ENCODE measurements around the gene ARL13A.
A peak's percentile ranks its signal among the peaks of the same experiment; 100 is the strongest.
"Not testable (repeated sequence)": the region's sequence is repeated elsewhere in the genome, so short reads cannot be mapped to it uniquely, and the experiment has no call there.

ARL13A gene

DNA sequence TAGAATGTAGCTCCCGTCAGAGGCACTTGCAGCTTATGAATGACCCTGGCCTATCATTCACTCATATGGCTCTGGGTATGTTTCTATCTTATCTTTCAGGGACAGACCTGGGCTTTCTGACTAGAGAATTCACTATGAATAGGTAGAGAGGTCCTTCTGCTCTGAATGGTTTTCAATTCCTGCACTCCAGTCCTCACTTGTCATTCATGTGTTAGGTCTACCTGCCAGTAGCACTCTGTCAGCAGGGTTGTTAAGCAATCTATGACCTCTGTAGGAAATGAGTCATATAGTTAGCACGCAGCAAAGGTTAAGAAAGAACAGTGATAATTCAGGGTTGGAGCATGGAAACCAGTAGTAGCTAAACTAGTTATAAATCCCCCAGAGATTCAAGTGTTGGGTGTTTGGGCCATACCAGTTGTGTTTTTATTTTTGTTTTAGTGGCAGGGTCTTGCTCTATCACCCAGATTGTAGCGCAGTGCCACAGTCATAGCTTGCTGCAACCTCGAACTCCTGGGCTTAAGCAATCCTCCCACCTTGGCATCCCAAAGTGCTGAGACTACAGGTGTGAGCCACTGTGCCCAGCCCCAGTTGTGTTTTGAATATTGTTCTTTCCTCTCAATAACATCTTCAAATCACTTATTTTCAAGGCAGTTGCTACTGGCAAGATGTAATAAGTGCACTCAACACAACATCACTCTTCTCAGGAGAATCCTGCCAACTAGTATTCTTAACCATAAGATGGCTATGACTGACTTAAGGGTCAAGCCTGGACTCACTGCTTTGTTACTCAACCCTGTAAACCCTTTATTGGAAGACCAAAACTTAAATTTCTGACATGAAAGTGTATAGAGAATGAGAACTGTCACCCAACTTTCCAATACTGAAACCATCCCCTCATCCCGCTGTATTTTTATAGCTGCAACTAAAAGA, 25.1 kb downstream of the ARL13A start:
- peak; percentile 30 for DNase-seq

DNA sequence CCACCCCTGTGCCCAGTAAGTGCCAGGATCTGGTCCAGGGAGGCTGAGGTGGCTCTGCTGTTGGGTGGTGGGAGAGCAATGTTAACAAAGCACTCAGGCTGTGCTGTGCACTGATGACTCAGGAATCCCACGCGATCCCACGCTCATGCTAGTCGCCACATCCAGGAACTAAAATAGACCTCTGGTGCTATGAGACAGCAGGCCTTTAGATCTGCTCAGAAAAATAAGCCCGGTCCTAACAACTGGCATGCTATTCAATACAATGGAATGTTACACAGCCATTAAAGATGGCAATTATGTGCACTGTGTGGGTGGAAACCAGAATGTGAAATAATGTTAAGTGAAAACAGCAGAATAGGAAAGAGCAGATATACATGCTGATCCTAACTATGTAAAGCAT, 26.0 kb downstream of the ARL13A start:
- no peak for DNase-seq

DNA sequence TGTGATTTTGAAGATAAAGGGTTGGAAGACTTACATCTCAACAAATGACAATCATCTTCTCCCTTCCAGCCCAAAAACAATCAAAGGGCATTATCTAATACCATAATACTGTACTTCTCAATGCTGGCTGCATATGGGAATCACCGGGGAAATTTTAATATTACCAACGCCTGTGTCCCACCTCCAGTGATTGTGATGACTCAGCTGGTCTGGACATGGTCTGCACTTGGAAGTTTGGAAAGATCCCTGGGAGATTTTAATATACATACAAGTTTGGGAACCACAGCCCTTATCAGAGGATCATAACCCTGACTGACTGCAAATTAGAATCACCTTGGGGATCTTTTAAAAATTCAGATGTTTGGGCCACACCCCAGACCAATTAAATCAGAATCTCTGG, 29.9 kb downstream of the ARL13A start:
- DNase-seq, result no peak

DNA sequence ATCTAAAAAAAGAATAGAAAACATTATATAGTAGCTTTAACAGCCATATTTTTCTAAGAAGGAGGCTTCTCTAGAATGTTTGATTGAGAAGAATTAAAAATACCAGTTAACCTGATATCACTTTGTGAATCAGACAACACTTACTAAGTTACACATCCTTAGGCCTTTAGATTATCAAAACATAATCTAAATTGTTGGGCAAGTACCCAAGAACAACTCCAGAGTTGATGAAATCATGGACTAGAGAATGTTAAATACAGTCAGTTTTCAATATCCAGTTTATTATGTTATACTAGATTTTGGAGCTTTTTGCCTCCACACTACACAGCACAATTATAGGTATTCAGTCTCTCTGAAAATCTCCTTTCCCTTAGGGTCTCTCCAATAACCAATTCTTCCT, 39.6 kb downstream of the ARL13A start:
- DNase-seq, result no peak

DNA sequence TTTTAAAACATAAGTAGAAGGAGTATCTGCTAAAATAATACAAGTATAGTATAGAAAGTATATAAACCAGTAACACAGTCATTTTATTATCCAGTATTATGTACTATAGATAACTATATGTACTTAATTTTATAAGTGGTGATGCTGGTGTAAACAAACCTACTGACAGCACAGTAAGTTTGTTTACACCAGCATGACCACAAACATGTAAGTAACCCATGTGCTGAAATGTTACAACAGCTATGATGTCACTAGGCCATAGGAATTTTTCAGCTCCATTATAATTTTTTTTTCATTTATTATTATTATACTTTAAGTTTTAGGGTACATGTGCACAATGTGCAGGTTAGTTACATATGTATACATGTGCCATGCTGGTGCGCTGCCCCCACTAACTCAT, 42.5 kb downstream of the ARL13A start:
- not testable (repeated sequence) for DNase-seq

DNA sequence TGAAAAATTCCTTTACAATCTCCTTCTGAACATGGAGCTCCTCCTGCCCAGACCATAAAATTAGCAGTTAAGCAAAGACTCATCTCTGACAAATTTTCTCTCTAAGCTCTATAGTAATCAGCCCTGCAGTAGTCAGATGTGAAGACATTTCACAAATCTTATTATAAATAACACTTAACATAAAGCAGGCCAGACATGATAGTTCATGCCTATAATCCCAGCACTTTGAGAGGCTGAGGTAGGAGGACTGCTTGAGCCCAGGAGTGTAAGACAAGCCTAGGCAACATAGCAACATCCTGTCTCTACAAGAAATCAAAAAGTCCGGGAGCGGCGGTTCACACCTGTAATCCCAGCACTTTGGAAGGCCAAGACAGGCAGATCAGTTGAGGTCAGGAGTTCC, 52.5 kb downstream of the ARL13A start:
- DNase-seq, result no peak

DNA sequence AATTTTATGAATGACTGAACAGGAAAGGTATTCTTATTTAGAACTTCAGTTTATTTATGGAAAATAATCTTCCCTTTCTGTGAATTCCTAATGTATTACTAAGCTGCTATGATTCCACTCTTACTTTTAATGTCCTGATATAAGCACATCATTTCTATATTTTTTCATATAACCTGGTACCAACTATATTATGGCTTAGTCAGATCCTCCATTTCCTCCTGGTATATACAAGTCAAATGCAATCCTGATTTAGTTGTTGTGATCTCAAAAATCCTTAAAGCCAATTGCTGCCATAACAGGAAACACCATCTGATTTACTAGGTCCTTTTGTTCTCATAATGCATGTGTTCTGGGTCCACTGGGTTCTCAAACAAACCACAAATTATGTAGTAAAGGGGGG, 55.6 kb downstream of the ARL13A start:
- DNase-seq, result no peak

DNA sequence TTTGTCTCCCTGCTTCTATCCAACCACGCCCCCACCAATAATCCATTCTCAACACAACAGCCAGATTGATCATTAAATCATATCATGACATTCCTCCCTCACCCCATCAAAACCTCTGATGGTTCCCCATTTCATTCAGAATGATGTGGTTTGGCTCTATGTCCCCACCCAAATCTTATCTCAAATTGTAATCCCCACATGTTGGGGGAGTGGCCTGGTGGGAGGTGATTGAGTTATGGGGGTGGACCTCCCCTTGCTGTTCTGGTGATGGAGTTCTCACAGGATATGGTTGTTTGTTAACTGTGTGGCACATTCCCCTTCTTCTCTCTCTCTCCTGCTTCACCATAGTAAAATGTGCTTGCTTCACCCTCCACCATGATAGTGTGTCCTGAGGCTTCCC, 59.1 kb downstream of the ARL13A start:
- peak; percentile 52 for DNase-seq

DNA sequence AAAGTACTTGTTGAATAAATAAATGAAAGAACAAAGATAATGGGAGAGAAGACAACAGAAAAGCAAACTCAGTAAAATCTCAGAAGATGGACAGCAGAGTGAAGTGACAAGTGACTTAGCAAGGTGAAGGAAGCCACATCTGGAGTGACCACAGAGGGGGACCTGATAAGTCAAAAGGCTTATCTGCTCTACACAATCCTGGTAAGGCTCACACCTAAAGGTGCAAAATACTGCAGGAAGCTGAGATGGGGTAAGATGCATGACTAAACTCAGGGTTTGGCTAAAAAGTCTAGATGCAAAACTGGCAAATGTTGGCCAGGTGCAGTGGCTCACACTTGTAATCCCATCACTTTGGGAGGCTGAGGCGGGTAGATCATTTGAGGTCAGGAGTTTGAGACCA, 60.2 kb downstream of the ARL13A start:
- no peak for DNase-seq

DNA sequence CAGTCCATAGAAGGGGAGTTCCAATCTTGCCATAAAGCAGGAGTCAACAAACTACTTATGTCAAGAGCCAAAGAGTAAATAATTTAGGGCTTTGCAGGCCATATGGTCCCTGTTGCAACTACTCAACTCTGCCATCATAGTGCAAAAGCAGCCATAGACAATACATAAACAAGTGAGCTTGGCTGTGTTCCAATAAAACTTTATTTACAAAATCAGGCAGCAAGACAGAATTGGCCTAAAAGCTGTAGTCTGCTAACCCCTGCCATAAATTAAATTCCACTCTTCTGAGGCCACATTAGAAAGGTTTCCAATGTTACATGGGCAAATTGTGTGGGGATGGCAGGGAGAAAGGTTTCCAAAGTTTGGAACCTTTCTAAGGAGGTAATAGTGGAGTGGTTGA, 67.7 kb downstream of the ARL13A start:
- DNase-seq, result no peak

DNA sequence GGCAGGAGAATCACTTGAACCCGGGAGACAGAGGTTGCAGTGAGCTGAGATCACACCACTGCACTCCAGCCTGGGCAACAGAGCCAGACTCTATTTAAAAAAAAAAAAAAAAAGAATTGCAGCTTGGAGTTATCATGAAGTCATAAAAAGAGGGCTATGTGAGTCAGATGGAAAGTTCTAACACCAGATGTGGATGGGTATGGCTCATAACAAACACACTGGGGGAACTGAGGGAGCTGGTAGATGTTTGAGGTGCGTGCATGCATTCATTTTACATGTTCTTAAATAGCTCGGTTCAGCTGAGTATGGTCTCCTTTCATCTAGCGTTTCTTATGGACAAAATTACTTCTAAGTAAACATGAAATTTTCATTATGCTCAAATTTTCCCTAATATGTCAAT, 70.7 kb downstream of the ARL13A start:
- DNase-seq, result no peak

Measured in hematopoietic multipotent progenitor cell treated with erythropoietin and hydrocortisone succinate and interleukin-3 and kit ligand, for 6 days (in vitro differentiated cells).